ENCODE data around the gene ZBTB5. TPM values are rescaled to one million over a fixed set of nuclear protein-coding genes. Genes with fewer than 3 reads are reported as not detected.
"Not testable (repeated sequence)": the region's sequence is repeated elsewhere in the genome, so short reads cannot be mapped to it uniquely, and the experiment has no call there.

ZBTB5 gene
- total and polyA plus RNA-seq, 9 donors: 12.6 to 18.2 (median 15.0) TPM

DNA sequence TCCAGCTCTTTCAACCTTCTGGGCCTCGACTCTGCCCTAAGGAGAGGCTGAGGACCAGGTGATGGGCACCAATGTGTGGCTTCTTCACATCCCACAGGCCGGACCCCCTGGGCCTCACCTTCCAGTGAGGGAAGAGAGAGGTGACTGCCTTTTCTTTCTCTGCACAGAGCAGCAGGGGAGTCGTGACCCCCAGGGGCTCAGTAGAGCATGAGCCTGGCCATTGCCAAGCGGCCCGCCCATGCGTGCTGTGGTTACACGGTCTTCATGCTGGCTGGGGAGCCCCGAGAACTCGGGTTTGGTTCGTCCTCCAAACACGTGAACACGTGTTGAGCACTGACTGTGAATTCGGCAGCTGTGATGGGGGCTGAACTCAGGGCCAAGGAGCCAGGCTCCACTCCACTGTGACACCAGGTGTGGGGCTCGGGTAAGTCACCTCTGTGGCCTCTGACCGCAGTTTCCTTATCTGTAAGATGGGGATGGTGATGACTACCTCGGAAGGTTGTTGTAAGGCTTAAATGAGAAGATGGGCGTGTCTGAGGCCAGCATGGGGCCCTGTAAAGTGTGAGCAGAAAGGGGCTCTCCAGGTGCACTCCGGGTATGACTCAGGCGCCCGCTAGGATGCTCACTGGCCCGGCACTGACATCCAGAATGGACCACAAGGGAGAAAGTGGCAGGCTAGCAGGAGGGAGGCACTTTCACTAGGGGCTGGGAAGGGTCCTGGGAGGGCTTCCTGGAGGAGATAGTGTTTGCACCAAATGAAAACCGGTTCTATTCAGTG is 56.1 kb downstream of the ZBTB5 start:
- 74% methylated on average over 20 of the region's 22 CpGs for WGBS (ENCODE audit: insufficient coverage)
- DNase-seq: no peak

DNA sequence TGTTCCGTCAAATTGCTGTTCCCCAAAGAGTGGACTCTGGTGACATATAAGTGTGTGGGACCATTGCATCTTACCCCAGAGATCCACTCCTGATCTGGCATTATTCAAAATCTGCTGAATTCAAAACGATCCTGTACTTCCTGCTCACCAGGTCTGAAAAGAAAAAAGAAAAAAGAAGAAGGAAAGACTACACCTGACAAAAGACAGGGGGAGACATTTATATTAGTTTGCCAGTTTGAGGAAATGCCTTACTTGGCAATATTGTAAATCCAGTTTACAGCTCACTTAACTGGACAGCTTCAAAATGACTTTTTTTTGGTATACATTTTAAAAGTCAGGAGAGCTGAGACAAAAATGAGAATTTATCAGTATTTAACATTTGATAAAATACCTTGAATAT is 57.8 kb downstream of the ZBTB5 start:
- no peaks in the 10 kb centered on the region for H3K36me3 ChIP-seq (ENCODE audit: control insufficient read depth, insufficient read depth, low read length)
- no peaks in the 10 kb centered on the region for H3K9me3 ChIP-seq (replicated peaks; ENCODE audit: control insufficient read depth, low read depth, low read length)
- no CpG with 5 or more reads among the region's 2 CpGs for WGBS (ENCODE audit: insufficient coverage)
- H3K27ac ChIP-seq (ENCODE audit: low read length): no peak overlapping the region
- H3K27me3 ChIP-seq (ENCODE audit: control insufficient read depth, insufficient read depth, low read length): no peaks in the 10 kb centered on the region
- DNase-seq: no peak
- peaks cover 10% of the 10 kb centered on the region for H3K4me1 ChIP-seq (ENCODE audit: control insufficient read depth, insufficient read depth, low read length)
- no peak overlapping the region for H3K4me3 ChIP-seq (ENCODE audit: low read length)

More for the DNA sequence above, 56.1 kb downstream of the ZBTB5 start:
- Histone ChIP-seq H3K9me3 (replicated peaks; ENCODE audit: control insufficient read depth, low read depth, low read length) (no peaks in the 10 kb centered on the region), H3K27ac (ENCODE audit: low read length) (no peak overlapping the region), H3K4me1 (ENCODE audit: control insufficient read depth, insufficient read depth, low read length) (peaks cover 23% of the 10 kb centered on the region), H3K4me3 (ENCODE audit: low read length) (no peak overlapping the region), H3K36me3 (ENCODE audit: control insufficient read depth, insufficient read depth, low read length) (no peaks in the 10 kb centered on the region), H3K27me3 (ENCODE audit: control insufficient read depth, insufficient read depth, low read length) (no peaks in the 10 kb centered on the region)

DNA sequence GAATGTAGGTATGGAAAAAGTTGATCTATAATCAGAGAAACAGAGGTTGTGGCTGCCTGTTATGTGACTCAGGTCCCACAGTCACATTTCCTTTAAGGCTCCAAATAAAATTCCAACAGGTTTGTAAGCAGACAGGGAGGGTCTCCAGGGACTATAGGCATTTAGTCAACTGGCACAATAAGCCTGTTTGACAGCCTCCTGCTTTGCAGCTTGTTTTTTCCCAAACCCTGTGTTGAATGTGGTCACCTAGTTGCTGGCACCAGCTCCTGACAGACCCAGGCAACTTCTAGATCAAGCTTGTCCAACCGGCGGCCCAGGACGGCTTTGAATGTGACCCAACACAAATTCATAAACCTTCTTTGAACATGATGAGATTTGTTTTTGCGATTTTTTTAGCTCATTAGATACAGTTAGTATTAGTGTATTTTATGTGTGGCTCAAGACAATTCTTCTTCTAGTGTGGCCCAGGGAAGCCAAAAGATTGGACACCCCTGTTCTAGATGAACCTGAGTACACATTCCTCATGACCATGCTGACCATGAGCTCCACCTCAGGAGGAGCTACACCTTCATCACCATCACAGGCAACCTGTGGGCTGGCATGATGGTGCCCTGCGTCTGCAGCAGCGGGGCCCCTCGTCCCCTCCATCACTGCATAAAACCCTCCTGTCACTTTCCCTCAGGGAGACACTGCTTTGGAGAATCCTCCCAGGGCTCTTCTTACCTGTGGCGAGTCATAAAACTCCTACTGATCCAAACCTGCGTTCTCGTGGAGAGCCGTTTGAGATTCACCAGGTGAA is 58.4 kb downstream of the ZBTB5 start:
- peaks cover 4% of the 10 kb centered on the region for H3K4me1 ChIP-seq (ENCODE audit: control insufficient read depth, insufficient read depth, low read length)
- H3K27me3 ChIP-seq (ENCODE audit: control insufficient read depth, insufficient read depth, low read length): no peaks in the 10 kb centered on the region
- no peaks in the 10 kb centered on the region for H3K9me3 ChIP-seq (replicated peaks; ENCODE audit: control insufficient read depth, low read depth, low read length)
- no peaks in the 10 kb centered on the region for H3K36me3 ChIP-seq (ENCODE audit: control insufficient read depth, insufficient read depth, low read length)
- WGBS (ENCODE audit: insufficient coverage): 72% methylated on average over 7 of the region's 11 CpGs
- DNase-seq: no peak
- no peak overlapping the region for H3K4me3 ChIP-seq (ENCODE audit: low read length)
- no peak overlapping the region for H3K27ac ChIP-seq (ENCODE audit: low read length)

DNA sequence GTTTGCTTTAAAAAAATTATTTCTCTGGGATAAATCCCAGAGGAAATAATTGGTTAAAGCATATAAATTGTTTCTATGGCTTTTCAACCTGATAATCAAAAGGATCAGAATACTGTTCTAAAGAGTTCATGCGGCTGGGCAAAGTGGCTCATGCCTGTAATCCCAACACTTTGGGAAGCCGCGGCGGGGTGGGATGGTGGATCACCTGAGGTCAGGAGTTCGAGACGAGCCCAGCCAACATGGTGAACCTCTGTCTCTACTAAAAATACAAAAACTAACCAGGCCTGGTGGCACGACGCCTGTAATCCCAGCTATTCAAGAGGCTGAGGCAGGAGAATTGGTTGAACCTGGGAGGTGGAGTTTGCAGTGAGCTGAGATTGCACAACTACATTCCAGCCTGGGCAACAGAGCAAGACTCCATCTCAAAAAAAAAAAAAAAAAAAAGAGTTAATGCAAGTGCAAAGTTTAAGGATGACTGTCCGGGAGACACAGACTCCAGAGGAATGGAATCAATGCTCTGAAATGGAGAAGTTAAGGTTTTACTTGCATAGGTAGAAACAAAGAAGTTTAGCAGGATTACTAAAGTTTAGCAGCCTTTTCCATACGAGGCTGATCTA is 59.4 kb downstream of the ZBTB5 start:
- Histone ChIP-seq H3K27me3 (ENCODE audit: control insufficient read depth, insufficient read depth, low read length) (no peaks in the 10 kb centered on the region), H3K36me3 (ENCODE audit: control insufficient read depth, insufficient read depth, low read length) (no peaks in the 10 kb centered on the region), H3K4me3 (ENCODE audit: low read length) (no peak overlapping the region), H3K4me1 (ENCODE audit: control insufficient read depth, insufficient read depth, low read length) (no peaks in the 10 kb centered on the region), H3K27ac (ENCODE audit: low read length) (no peak overlapping the region), H3K9me3 (replicated peaks; ENCODE audit: control insufficient read depth, low read depth, low read length) (no peaks in the 10 kb centered on the region)
- DNase-seq: no peak
- WGBS (ENCODE audit: insufficient coverage): 92% methylated on average over 4 of the region's 10 CpGs

DNA sequence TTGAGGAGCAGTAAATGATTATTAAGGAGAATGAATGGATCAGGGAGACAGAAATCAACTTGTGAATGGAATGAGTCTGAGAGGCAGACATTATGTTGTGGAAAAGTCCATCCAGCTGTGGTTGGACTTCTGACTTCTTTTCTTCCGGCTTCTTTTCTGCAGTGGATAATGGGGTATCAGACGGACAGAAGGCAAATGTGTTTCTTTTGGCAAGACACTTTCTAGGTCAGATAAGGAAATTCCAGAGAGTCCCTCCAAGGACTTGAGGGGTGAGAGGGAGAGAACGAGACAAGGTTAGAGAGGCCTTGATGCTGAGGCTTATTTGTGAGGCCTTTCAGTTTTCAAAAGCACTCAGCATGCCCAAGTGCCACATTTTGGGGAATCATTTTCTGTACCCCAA is 59.9 kb downstream of the ZBTB5 start:
- no peak overlapping the region for H3K4me3 ChIP-seq (ENCODE audit: low read length)
- H3K36me3 ChIP-seq (ENCODE audit: control insufficient read depth, insufficient read depth, low read length): no peaks in the 10 kb centered on the region
- H3K27me3 ChIP-seq (ENCODE audit: control insufficient read depth, insufficient read depth, low read length): no peaks in the 10 kb centered on the region
- WGBS (ENCODE audit: insufficient coverage): 68% methylated on average over 2 of the region's 3 CpGs
- H3K9me3 ChIP-seq (replicated peaks; ENCODE audit: control insufficient read depth, low read depth, low read length): no peaks in the 10 kb centered on the region
- H3K4me1 ChIP-seq (ENCODE audit: control insufficient read depth, insufficient read depth, low read length): no peaks in the 10 kb centered on the region
- no peak overlapping the region for H3K27ac ChIP-seq (ENCODE audit: low read length)
- DNase-seq: no peak

DNA sequence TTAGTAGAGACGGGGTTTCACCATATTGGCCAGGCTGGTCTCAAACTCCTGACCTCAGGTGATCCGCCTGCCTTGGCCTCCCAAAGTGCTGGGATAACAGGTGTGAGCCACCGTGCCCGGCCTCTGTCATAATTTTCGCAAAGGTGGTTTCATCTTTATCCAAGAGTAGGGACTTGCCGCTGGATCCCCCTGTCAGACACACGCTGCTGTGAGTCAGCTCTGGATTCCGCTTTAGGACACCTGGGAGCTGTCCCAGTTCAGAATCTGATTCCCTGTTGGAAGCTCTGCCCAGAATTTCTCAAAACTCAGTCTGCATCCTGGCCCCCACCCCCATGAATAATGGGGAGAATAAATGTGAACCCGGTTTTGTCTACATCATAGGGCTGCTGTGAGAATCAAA is 60.7 kb downstream of the ZBTB5 start:
- Histone ChIP-seq H3K9me3 (replicated peaks; ENCODE audit: control insufficient read depth, low read depth, low read length) (no peaks in the 10 kb centered on the region), H3K27me3 (ENCODE audit: control insufficient read depth, insufficient read depth, low read length) (no peaks in the 10 kb centered on the region), H3K27ac (ENCODE audit: low read length) (no peak overlapping the region), H3K36me3 (ENCODE audit: control insufficient read depth, insufficient read depth, low read length) (no peaks in the 10 kb centered on the region), H3K4me1 (ENCODE audit: control insufficient read depth, insufficient read depth, low read length) (no peaks in the 10 kb centered on the region), H3K4me3 (ENCODE audit: low read length) (no peak overlapping the region)
- WGBS (ENCODE audit: insufficient coverage): 83% methylated on average over 8 of the region's 9 CpGs
- DNase-seq: no peak

DNA sequence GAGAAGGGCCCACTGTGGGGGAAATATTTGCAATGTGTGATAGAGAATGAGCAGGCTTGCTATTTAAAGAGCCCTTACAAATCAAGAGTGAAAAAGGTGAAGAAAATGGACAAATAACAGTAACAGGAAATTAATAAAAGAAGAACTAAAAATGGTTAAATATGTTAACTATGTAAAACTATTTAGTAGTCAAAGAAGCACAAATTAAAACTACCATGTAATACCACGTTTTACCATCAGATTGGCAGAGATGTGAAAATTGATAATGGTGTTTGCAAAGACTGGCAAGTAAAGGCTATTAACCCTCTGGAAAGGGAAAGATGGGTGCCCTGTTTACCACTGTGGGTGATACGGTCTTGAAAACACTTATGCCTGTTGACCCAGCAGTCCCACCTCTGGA is 65.9 kb downstream of the ZBTB5 start:
- no peak overlapping the region for H3K4me3 ChIP-seq (ENCODE audit: low read length)
- H3K27ac ChIP-seq (ENCODE audit: low read length): no peak overlapping the region
- H3K36me3 ChIP-seq (ENCODE audit: control insufficient read depth, insufficient read depth, low read length): no peaks in the 10 kb centered on the region
- no peaks in the 10 kb centered on the region for H3K27me3 ChIP-seq (ENCODE audit: control insufficient read depth, insufficient read depth, low read length)
- H3K4me1 ChIP-seq (ENCODE audit: control insufficient read depth, insufficient read depth, low read length): no peaks in the 10 kb centered on the region
- no peaks in the 10 kb centered on the region for H3K9me3 ChIP-seq (replicated peaks; ENCODE audit: control insufficient read depth, low read depth, low read length)
- no peak for DNase-seq
- no CpG with 5 or more reads among the region's 2 CpGs for WGBS (ENCODE audit: insufficient coverage)

DNA sequence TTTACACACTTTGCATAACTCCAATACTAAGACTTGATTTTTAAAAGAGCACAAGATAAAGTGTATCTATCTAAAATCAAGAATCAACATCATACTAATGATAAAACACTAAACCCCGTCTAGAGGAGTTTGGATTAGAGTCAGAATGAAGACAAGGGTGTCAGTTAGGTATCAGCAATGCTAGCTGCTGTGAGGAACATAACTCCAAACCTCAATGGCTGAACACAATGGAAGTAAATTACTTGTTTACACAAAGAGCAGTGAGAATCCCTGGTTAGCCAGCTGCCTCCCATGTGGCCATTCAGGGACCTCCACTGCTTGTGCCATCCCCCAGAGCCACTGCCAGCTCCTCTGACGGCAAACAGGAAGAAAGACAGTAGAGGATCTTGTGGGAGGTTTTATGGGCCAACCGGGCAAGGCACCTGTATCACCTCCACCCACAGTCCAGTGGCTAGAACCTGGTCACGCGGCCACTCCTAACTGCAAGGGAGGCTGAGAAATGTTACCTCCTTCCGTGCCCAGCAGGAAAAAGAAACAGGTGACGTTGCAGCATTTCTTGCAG is 66.7 kb downstream of the ZBTB5 start:
- Histone ChIP-seq H3K9me3 (replicated peaks; ENCODE audit: control insufficient read depth, low read depth, low read length) (no peaks in the 10 kb centered on the region), H3K27ac (ENCODE audit: low read length) (no peak overlapping the region), H3K36me3 (ENCODE audit: control insufficient read depth, insufficient read depth, low read length) (no peaks in the 10 kb centered on the region), H3K4me3 (ENCODE audit: low read length) (no peak overlapping the region), H3K4me1 (ENCODE audit: control insufficient read depth, insufficient read depth, low read length) (no peaks in the 10 kb centered on the region), H3K27me3 (ENCODE audit: control insufficient read depth, insufficient read depth, low read length) (no peaks in the 10 kb centered on the region)
- 91% methylated on average over 4 of the region's 7 CpGs for WGBS (ENCODE audit: insufficient coverage)
- DNase-seq: no peak

DNA sequence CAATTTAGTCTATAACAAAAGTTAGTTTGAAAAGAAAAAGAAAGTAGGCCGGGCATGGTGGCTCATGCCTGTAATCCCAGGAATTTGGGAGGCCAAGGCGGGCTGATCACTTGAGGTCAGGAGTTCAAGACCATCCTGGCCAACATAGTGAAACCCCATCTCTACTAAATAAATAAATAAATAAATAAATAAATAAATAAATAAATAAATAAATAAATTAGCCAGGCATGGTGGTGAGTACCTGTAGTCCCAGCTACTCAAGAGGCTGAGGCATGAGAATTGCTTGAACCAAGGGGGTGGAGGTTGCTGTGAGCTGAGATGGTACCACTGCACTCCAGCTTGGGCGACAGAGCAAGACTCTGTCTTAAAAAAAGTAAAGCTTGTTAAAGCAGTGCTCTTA is 67.3 kb downstream of the ZBTB5 start:
- not testable (repeated sequence) for H3K27me3 ChIP-seq (ENCODE audit: control insufficient read depth, insufficient read depth, low read length); DNase-seq; H3K4me3 ChIP-seq (ENCODE audit: low read length); H3K4me1 ChIP-seq (ENCODE audit: control insufficient read depth, insufficient read depth, low read length); H3K36me3 ChIP-seq (ENCODE audit: control insufficient read depth, insufficient read depth, low read length); H3K27ac ChIP-seq (ENCODE audit: low read length); H3K9me3 ChIP-seq (replicated peaks; ENCODE audit: control insufficient read depth, low read depth, low read length)
- WGBS (ENCODE audit: insufficient coverage): 80% methylated on average over 1 of the region's 3 CpGs

DNA sequence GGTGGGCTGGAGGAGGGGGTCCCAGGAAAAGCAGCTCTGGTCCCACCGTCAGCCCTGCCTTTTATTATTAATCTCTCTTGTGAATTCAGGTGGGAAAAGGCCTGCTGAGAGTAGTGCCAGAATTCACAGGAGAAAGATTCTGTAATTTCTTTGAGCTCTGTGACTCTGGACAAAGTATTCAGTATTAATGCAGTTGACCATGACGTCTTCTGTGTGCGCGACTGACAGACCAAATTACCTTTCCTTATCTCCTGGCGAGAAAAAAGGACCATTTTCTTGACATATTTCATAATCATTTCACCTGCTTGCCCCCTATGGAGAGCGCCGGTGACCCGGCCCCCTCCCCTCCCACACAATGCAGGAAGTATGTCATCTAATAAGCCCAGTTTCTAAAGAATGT is 69.6 kb downstream of the ZBTB5 start:
- no CpG with 5 or more reads among the region's 8 CpGs for WGBS (ENCODE audit: insufficient coverage)
- Histone ChIP-seq H3K9me3 (replicated peaks; ENCODE audit: control insufficient read depth, low read depth, low read length) (no peaks in the 10 kb centered on the region), H3K4me1 (ENCODE audit: control insufficient read depth, insufficient read depth, low read length) (no peaks in the 10 kb centered on the region), H3K4me3 (ENCODE audit: low read length) (no peak overlapping the region), H3K27me3 (ENCODE audit: control insufficient read depth, insufficient read depth, low read length) (no peaks in the 10 kb centered on the region), H3K27ac (ENCODE audit: low read length) (no peak overlapping the region), H3K36me3 (ENCODE audit: control insufficient read depth, insufficient read depth, low read length) (no peaks in the 10 kb centered on the region)
- no peak for DNase-seq
